Osteoblast (primary cell): ENCODE results near the gene IP6K2. TPM values are rescaled to one million over a fixed set of nuclear protein-coding genes. Genes with fewer than 3 reads are reported as not detected.

Experiments used
- DNase-seq: peaks from one replicate; pipeline ENCODE4 v3.0.0; 2011; ENCODE audit warnings: low spot score, mixed read lengths; ENCODE audit not compliant: insufficient read length; ENCODE audit errors: missing footprints
- H2AFZ ChIP-seq: 2 replicates; pipeline ENCODE4 v1.6.0; 2011; ENCODE audit warnings: mild to moderate bottlenecking, low read length
- H3K27ac ChIP-seq: 2 replicates; pipeline ENCODE4 v1.5.1; 2011; ENCODE audit warnings: mild to moderate bottlenecking, low read depth, low read length, moderate library complexity
- H3K27me3 ChIP-seq: 2 replicates; pipeline ENCODE4 v1.6.0; 2012; ENCODE audit warnings: mild to moderate bottlenecking, control low read depth, inconsistent platforms, low read length, moderate library complexity; ENCODE audit not compliant: insufficient read depth
- H3K36me3 ChIP-seq: 2 replicates; pipeline ENCODE4 v1.5.1; 2011; ENCODE audit warnings: mild to moderate bottlenecking, low read length, control low read depth, moderate library complexity; ENCODE audit not compliant: insufficient read depth
- H3K4me1 ChIP-seq: 2 replicates; pipeline ENCODE4 v1.5.1; 2011; ENCODE audit warnings: mild to moderate bottlenecking, low read length, control low read depth, moderate library complexity; ENCODE audit not compliant: insufficient read depth
- H3K4me2 ChIP-seq: 2 replicates; pipeline ENCODE4 v1.6.0; 2011; ENCODE audit warnings: mild to moderate bottlenecking, low read length; ENCODE audit not compliant: insufficient read depth
- H3K4me3 ChIP-seq: fragments of 200-600 bp; sonication (generic); 3 replicates; pipeline ENCODE4 v1.5.1; 2012; ENCODE audit warnings: mild to moderate bottlenecking, low read length, inconsistent platforms; ENCODE audit not compliant: insufficient read depth
- H3K79me2 ChIP-seq: 2 replicates; pipeline ENCODE4 v1.6.0; 2012; ENCODE audit warnings: mild to moderate bottlenecking, low read length, control low read depth, inconsistent platforms; ENCODE audit not compliant: insufficient read depth
- H3K9me3 ChIP-seq: 2 replicates; pipeline ENCODE4 v1.5.1; 2011; ENCODE audit warnings: low read depth, low read length, control low read depth
- H4K20me1 ChIP-seq: 2 replicates; pipeline ENCODE4 v1.6.0; 2012; ENCODE audit warnings: mild to moderate bottlenecking, low read length, control low read depth; ENCODE audit not compliant: insufficient read depth
- total RNA-seq: library from RNA; depleted of rRNA; stranded (reverse); fragments of >200 nt; gene quantifications from 2 replicates; pipeline ENCODE4 v1.2.3, GENCODE V29; 2012
- TF ChIP-seq, protein P1 (sequence below): IDR thresholded peaks from 2 replicates; pipeline ENCODE4 v1.5.1; 2011; ENCODE audit warnings: mild to moderate bottlenecking, low read depth, low read length, moderate library complexity; ENCODE audit errors: extremely low read depth

IP6K2 gene
- total RNA-seq, 1 donor: 44.9 TPM

DNA sequence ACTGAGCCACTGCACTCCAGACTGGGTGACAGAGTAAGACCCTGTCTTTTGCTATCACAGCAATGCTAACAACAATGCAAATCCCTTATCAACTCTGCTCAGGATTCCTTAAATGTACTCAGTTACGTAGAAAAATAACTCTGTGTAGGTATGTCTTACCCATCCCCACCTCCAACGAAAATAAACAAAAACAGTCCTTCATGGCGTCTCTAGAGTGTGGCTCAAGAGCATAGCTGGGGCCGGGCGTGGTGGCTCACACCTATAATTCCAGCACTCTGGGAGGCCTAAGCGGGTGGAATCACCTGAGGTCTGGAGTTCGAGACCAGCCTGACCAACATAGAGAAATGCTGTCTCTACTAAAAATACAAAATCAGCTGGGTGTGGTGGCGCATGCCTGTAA lies 18.1 kb downstream of the IP6K2 start:
- no peak overlapping the region for H2AFZ ChIP-seq
- H4K20me1 ChIP-seq: peaks cover 69% of the 10 kb centered on the region
- H3K27me3 ChIP-seq: no peaks in the 10 kb centered on the region
- no peak for DNase-seq
- peaks cover 86% of the 10 kb centered on the region for H3K79me2 ChIP-seq
- TF ChIP-seq, protein P1, sequence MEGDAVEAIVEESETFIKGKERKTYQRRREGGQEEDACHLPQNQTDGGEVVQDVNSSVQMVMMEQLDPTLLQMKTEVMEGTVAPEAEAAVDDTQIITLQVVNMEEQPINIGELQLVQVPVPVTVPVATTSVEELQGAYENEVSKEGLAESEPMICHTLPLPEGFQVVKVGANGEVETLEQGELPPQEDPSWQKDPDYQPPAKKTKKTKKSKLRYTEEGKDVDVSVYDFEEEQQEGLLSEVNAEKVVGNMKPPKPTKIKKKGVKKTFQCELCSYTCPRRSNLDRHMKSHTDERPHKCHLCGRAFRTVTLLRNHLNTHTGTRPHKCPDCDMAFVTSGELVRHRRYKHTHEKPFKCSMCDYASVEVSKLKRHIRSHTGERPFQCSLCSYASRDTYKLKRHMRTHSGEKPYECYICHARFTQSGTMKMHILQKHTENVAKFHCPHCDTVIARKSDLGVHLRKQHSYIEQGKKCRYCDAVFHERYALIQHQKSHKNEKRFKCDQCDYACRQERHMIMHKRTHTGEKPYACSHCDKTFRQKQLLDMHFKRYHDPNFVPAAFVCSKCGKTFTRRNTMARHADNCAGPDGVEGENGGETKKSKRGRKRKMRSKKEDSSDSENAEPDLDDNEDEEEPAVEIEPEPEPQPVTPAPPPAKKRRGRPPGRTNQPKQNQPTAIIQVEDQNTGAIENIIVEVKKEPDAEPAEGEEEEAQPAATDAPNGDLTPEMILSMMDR: no peak
- no peak overlapping the region for H3K4me3 ChIP-seq
- H3K4me2 ChIP-seq: no peak overlapping the region
- H3K9me3 ChIP-seq: no peaks in the 10 kb centered on the region
- H3K27ac ChIP-seq: no peak overlapping the region
- peaks cover 39% of the 10 kb centered on the region for H3K36me3 ChIP-seq
- peaks cover 36% of the 10 kb centered on the region for H3K4me1 ChIP-seq

DNA sequence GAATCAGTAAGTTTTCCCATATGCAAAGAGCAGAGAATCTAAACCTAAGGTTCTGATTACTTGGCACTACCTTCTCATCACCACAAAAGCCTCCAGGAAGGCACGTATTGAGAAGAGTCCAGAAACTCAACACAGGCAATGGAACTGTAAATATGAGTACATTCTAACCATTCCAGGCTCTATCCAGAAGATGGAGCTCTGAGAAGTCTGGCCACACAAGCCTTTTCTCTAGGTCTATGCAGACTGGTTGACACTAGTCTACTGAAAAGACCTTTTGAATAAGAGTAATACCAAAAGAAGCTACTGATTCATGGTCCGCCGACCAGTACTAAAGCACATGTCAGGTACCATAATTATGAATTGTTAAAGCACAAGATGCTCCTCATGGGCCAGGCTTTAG lies 19.1 kb downstream of the IP6K2 start:
- peaks cover 69% of the 10 kb centered on the region for H4K20me1 ChIP-seq
- no peak overlapping the region for H3K4me2 ChIP-seq
- peaks cover 86% of the 10 kb centered on the region for H3K79me2 ChIP-seq
- no peaks in the 10 kb centered on the region for H3K9me3 ChIP-seq
- H3K36me3 ChIP-seq: peaks cover 48% of the 10 kb centered on the region
- H3K4me3 ChIP-seq: no peak overlapping the region
- H3K27me3 ChIP-seq: no peaks in the 10 kb centered on the region
- TF ChIP-seq, protein P1: peak; percentile 12
- peaks cover 41% of the 10 kb centered on the region for H3K4me1 ChIP-seq
- no peak overlapping the region for H3K27ac ChIP-seq
- DNase-seq: no peak
- no peak overlapping the region for H2AFZ ChIP-seq

DNA sequence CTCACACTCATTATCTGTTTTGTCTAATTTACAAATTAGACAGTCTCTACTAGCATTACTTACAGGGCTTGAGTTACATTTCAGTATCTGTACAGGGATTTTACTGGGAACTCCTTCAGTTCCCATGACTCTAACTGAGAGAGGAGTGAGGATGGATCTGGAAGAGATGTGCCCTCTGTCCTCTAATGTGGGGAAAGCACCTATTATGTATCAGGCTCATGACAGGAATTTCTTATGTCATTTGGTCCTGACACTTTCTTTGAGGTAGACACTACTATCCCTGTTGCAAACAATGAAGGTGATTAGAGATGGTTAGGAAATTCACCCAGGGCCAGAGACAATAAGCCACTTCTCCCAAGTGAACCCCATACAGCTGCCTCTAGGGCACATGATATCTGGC lies 20.4 kb downstream of the IP6K2 start:
- Histone ChIP-seq H3K79me2 (peaks cover 84% of the 10 kb centered on the region), H3K9me3 (no peaks in the 10 kb centered on the region), H2AFZ (no peak overlapping the region), H3K4me3 (no peak overlapping the region), H3K27ac (peak overlapping the region; percentile 1), H3K4me2 (no peak overlapping the region), H3K27me3 (no peaks in the 10 kb centered on the region), H3K4me1 (peaks cover 41% of the 10 kb centered on the region), H3K36me3 (peaks cover 55% of the 10 kb centered on the region), H4K20me1 (peaks cover 64% of the 10 kb centered on the region)
- TF ChIP-seq, protein P1: no peak
- no peak for DNase-seq

DNA sequence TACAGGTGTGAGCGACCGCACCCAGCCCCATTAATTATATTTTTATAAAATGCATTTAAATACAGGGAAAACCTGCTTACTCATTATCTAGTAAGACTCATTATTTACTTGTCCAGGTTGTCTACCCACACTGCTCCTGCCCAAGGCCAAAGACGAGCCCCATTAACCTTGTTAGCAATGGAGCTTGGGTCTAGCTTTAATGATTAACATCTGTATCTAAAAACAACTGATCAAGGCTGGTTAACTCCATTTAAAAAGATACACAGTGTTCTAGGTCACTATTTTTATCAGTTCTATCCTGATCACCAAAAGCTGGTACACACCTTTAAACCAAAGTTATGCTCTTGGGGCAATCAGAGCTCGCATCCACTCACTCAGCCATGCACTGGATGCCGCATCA lies 20.9 kb downstream of the IP6K2 start:
- no peak overlapping the region for H3K4me2 ChIP-seq
- TF ChIP-seq, protein P1: no peak
- no peaks in the 10 kb centered on the region for H3K9me3 ChIP-seq
- H2AFZ ChIP-seq: no peak overlapping the region
- no peak for DNase-seq
- H3K27me3 ChIP-seq: no peaks in the 10 kb centered on the region
- peaks cover 64% of the 10 kb centered on the region for H4K20me1 ChIP-seq
- peaks cover 41% of the 10 kb centered on the region for H3K4me1 ChIP-seq
- no peak overlapping the region for H3K4me3 ChIP-seq
- peaks cover 82% of the 10 kb centered on the region for H3K79me2 ChIP-seq
- peak overlapping the region; percentile 1 for H3K27ac ChIP-seq
- peaks cover 58% of the 10 kb centered on the region for H3K36me3 ChIP-seq
